Kidney (tissue), 14 donors: ENCODE results near the gene CRYBB2. TPM values are rescaled to one million over a fixed set of nuclear protein-coding genes. Genes with fewer than 3 reads are reported as not detected.

Source experiments
- DNase-seq, 5 donors: peaks; one replicate each; pipeline ENCODE4 v3.0.0-alpha.2; 2013 to 2020
- FAIRE-seq: peaks from 2 replicates; lab custom pipeline; 2012; peaks lifted over from hg19 to GRCh38; lab: Jason Lieb, UNC
- H3K27ac ChIP-seq, 2 donors: one replicate each; pipeline ENCODE4 v1.7.0; 2013; ENCODE audit warnings: low read depth in 2 of 2, low read length in 2 of 2, inconsistent platforms in 1 of 2
- H3K27me3 ChIP-seq: one replicate; pipeline ENCODE4 v1.7.1; 2013; ENCODE audit warnings: low read length, inconsistent platforms; ENCODE audit not compliant: control insufficient read depth, insufficient read depth
- H3K36me3 ChIP-seq, 3 donors: one replicate each; pipeline versions ENCODE4 v1.7.0 to v1.7.1; 2013; ENCODE audit warnings: low read length in 3 of 3, control low read depth in 1 of 3, inconsistent platforms in 1 of 3; ENCODE audit not compliant: insufficient read depth in 3 of 3, control insufficient read depth in 2 of 3
- H3K4me1 ChIP-seq, 3 donors: one replicate each; pipeline versions ENCODE4 v1.7.0 to v1.7.1; 2013; ENCODE audit warnings: low read length in 3 of 3, inconsistent platforms in 1 of 3, low read depth in 1 of 3; ENCODE audit not compliant: control insufficient read depth in 2 of 3, insufficient read depth in 2 of 3
- H3K4me3 ChIP-seq, 3 donors: one replicate each; pipeline versions ENCODE4 v1.7.0 to v1.8.1; 2013; ENCODE audit warnings: low read length in 3 of 3, control low read depth in 1 of 3, inconsistent platforms in 1 of 3
- H3K9ac ChIP-seq, 3 donors: one replicate each; pipeline versions ENCODE4 v1.7.0 to v1.7.1; 2013; ENCODE audit warnings: low read length in 3 of 3, control low read depth in 1 of 3, inconsistent platforms in 1 of 3
- H3K9me3 ChIP-seq, 3 donors: one replicate each; pipeline versions ENCODE4 v1.7.0 to v1.7.1; 2013; ENCODE audit warnings: low read length in 3 of 3, control low read depth in 1 of 3, inconsistent platforms in 1 of 3; ENCODE audit not compliant: control insufficient read depth in 2 of 3, insufficient read depth in 1 of 3
- intact Hi-C: fragments of 100-400 bp; cut with DNase I; formaldehyde crosslinking; loops from one replicate; pipeline ENCODE4 v1.11.1; 2022
- polyA plus RNA-seq: library from polyadenylated mRNA; stranded (reverse); fragments of 350-450 nt; fragmentation: Illumina TruSeq; extraction: RNeasy Lipid Tissue Mini Kit (QIAGEN cat#74804); gene quantifications from one replicate; pipeline ENCODE4 v1.2.3, GENCODE V29; 2014; ENCODE audit warnings: low read depth, low replicate concordance; ENCODE audit not compliant: insufficient read depth
- total RNA-seq: library from RNA; stranded (reverse); fragmentation: NEBNext Ultra II Directional; extraction: Animal tissue kit (Norgen Biotek cat#: 25700); gene quantifications from one replicate; pipeline ENCODE4 v1.2.1, GENCODE V29; 2021
- TF ChIP-seq, protein P1 (sequence below): IDR thresholded peaks from 3 replicates; pipeline ENCODE4 v1.5.1; 2012; ENCODE audit warnings: mild to moderate bottlenecking, moderate library complexity, borderline replicate concordance; ENCODE audit not compliant: insufficient read depth; ENCODE audit errors: extremely low read depth
- donor health status: control.
- donor health status: control.
- donor health status: control.
- donor health status: control.
- donor health status: control.
- donor health status: DM: yes; HTN: yes; CAD: no.
- donor health status: Normal renal cell carcinoma (clear cell type).

Gene CRYBB2
- total and polyA plus RNA-seq, 2 donors from 2014 or later = 0.67 TPM; not detected in 1

DNA sequence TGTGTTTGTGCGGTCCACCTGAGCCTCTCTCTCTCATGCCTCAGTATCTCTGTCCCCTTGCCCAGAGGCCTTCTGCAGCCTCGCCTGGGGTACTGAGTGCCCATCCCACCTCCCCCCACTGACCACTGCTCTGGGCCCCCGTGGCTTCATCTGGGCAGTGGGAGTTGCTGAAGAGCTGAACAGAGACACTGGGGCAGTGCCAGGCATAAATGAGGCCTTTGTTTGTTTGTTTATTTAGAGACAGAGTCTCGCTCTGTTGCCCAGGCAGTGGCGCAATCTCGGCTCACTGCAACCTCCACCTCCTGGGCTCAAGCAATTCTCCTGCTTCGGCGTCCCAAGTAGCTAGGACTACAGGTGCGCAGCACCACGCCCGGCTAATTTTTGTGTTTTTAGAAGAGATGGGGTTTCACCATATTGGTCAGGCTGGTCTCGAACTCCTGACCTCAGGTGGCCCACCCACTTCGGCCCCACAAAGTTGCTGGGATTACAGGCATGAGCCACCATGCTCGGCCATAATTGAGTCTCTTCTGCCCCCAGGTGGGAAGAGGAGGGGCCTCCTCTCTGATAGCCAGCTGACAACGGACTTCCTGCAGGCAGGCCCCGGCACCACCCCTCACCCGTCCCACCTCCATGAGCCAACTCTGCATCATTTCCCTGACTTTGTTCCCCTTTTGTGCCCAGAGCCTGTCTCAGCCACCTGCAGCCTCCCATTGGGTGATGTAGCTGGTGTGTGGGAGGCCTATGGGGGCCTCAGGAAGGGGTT lies 10.5 kb upstream of the CRYBB2 start:
- TF ChIP-seq, protein P1, sequence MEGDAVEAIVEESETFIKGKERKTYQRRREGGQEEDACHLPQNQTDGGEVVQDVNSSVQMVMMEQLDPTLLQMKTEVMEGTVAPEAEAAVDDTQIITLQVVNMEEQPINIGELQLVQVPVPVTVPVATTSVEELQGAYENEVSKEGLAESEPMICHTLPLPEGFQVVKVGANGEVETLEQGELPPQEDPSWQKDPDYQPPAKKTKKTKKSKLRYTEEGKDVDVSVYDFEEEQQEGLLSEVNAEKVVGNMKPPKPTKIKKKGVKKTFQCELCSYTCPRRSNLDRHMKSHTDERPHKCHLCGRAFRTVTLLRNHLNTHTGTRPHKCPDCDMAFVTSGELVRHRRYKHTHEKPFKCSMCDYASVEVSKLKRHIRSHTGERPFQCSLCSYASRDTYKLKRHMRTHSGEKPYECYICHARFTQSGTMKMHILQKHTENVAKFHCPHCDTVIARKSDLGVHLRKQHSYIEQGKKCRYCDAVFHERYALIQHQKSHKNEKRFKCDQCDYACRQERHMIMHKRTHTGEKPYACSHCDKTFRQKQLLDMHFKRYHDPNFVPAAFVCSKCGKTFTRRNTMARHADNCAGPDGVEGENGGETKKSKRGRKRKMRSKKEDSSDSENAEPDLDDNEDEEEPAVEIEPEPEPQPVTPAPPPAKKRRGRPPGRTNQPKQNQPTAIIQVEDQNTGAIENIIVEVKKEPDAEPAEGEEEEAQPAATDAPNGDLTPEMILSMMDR = no peak
- no peak overlapping the region for H3K27ac ChIP-seq
- no peaks in the 10 kb centered on the region for H3K9me3 ChIP-seq
- FAIRE-seq (no peak), DNase-seq (no peak)
- H3K4me3 ChIP-seq = no peak overlapping the region
- no peaks in the 10 kb centered on the region for H3K4me1 ChIP-seq
- no peak overlapping the region for H3K9ac ChIP-seq
- no peaks in the 10 kb centered on the region for H3K27me3 ChIP-seq
- intact Hi-C loops = no loop called here
- no peaks in the 10 kb centered on the region for H3K36me3 ChIP-seq

DNA sequence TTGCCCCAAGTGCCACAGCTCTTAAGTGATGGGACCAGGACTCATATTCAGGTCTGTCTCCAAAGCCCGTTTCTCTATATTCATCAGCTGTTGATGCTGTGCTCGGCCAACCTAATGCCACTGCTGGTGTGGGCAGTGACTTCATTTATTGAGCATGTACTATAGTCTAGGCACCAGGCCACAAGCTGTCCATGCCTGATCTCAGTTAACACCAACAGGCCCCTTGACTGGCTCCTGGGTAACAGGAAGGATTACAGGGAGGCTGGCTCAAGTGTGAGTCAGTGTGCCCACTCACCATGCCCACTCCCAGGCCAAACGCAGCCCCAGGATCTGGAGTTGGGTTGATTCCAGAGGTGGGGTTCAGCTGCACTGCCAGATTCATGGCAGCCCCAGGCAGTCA lies 8.6 kb upstream of the CRYBB2 start:
- TF ChIP-seq, protein P1 = no peak
- FAIRE-seq (no peak), DNase-seq (no peak)
- no peaks in the 10 kb centered on the region for H3K27me3 ChIP-seq
- H3K36me3 ChIP-seq = no peaks in the 10 kb centered on the region
- intact Hi-C loops = no loop called here
- H3K4me3 ChIP-seq = no peak overlapping the region
- H3K9me3 ChIP-seq = no peaks in the 10 kb centered on the region
- no peak overlapping the region for H3K27ac ChIP-seq
- no peaks in the 10 kb centered on the region for H3K4me1 ChIP-seq
- H3K9ac ChIP-seq = no peak overlapping the region

DNA sequence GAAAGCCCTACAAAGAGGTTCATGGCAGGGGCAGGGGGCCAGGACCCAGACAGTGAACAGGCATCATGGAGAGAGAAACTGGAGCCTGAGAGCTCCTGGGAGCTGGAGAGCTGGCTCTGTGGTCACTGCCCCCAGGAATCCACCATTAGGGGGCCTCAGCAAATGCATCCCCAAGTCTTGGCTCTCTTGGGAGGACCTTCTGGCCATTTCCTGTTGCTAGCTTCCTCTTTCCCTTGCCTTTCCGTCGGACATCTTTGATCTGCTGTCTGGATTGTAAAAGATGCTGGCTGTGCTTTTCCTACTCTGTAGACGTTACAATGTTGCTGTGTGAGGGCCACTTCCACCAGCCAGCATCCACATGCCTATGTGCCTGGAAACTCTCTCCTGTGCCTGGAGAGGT lies 7.1 kb upstream of the CRYBB2 start:
- TF ChIP-seq, protein P1 = no peak
- Histone ChIP-seq H3K9ac (no peak overlapping the region), H3K36me3 (no peaks in the 10 kb centered on the region), H3K4me3 (no peak overlapping the region), H3K4me1 (no peaks in the 10 kb centered on the region), H3K27me3 (no peaks in the 10 kb centered on the region), H3K9me3 (no peaks in the 10 kb centered on the region), H3K27ac (no peak overlapping the region)
- DNase-seq (no peak), FAIRE-seq (no peak)
- intact Hi-C loops = no loop called here
